GM21381 (cell line): ENCODE results near the gene KLHL2.
"Not testable (repeated sequence)": the region's sequence is repeated elsewhere in the genome, so short reads cannot be mapped to it uniquely, and the experiment has no call there.

Source experiments
- ATAC-seq: cut with Tn5 transposase; IDR thresholded peaks from one replicate; pipeline ENCODE4 v1.9.1; 2021; ENCODE audit warnings: mild to moderate bottlenecking, moderate library complexity; ENCODE audit not compliant: unreplicated experiment

Gene KLHL2

DNA sequence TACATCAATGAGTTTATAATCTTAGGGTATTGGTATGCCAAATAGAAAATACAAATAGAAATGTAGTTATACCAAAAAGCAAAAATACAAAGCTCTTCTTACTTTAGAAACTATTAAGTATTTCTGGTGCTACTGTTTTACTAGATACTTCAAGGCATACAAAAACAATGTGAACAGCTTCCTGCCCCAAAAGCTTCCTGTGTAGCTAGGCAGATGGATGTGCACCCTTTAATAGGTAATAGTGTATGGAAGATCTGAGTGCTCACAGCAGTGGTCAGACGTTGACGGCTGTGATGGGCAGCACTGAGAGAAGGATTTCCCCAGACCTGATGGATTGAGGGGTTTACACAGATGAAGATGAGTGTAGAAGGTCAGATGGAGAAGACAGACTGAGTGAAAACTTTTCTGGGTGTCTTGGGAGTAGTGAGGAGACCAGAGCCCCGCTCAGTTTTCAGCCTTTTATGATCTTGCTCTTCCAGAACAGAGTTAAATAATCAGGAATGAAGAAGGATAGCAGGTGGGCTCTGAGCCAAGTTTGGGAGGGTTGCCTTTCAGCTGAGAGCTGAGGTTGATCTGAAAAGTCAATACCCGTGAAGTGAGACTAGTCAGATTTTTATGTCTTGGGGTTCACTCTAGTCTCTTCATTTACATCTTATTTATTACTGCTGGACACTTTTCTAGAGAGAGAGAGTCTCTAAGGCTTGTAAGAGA is 22.3 kb downstream of the KLHL2 start:
- not testable (repeated sequence) for ATAC-seq

DNA sequence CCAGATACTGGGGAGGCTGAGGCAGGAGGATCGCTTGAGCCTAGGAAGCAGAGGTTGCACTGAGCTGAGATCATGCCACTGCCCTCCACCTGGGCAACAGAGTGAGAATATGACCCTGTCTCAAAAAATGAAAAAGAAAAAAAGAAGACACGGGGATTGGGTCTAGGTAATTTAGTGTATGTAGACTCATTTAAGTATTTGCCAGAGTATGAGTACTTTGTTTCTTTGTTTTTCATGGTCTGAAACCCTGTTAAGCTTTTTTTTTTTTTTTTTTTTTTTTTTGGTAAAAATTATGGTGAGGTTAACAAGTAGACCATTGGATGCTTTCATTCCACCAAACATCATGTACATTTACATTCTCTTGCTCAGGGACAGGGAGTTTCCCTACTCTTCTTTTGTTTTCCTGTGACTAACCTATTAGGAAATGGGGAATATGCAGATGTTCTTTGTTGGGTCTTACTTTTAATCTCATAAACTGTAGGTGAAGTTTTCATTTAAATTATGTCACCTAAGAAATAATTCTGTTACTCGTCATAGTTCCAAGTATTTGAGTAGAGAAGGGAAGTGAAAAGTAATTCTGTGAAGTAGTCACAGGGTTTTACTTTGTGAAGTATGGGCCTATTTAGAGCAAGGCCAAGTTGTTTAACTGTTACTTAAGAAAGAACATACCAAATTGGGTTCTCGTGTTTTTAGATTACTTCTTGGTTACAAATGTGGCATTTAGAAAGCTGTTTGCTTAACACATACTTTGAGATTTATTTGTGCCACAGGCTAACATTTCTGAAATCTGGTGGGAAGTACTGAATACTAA is 25.5 kb downstream of the KLHL2 start:
- not testable (repeated sequence) for ATAC-seq

DNA sequence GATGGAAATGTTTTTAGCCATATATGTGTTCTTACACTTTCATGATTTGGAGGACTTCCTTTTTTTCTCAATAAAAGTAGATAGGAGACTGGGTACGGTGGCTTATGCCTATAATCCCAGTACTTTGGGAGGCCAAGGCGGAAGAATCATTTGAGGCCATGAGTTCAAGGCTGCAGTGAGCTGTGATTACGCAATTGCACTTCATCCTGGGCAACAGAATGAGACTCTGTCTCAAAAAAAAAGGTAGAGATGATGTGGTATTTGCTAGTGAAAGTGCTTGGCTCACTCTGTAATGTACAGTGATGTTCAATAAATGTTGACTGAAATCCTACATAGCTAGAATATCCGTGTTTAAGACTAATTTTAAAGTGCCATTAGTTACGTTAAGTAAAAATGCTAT is 27.4 kb downstream of the KLHL2 start:
- no peak for ATAC-seq

DNA sequence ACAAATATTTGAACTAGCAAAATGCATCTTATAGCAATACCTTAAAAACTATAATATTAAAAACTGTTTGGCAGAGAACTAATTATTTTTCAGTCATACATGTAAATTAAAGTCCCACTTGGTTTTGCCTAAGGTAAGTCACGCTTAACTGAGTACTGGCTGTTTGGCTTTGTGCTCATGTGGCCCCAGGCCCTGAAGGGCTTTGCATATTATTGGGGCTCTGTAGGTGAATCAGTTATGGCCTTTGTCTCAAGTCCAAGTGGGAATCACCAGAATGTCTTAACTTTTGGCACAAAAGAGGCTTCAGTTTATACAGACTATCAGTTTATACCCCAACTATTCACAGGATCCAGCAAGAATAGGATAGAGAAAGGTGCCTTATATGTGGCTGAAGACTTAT is 29.5 kb downstream of the KLHL2 start:
- ATAC-seq, result not testable (repeated sequence)

DNA sequence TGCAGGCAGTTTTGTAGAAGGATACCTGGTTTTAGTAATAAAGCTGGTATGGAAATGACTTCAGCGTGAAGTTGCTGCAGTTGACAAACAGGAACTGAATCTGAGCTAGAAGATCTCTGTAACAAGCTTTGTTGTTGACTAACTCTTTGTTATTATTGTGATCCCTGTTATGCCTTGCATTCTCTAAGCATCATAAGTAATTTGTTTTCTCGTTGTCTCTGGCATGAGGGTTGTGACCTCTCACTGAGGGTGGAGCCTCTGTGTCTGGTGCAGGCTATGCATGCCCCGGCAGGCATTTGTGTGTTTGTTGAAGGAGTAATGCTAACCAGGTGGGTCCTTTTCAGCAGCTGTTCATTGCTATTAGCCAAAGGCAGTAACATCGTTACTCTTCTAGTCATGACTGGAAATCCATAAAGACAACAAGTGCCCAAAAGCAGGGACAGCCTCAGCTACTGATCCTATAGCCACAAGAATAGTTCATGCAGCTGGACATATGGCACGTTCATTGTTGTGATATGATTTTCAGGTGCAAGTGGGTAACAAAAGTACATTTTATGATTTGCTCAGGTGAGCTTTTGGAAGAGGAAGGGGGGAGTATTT is 30.8 kb downstream of the KLHL2 start:
- not testable (repeated sequence) for ATAC-seq

DNA sequence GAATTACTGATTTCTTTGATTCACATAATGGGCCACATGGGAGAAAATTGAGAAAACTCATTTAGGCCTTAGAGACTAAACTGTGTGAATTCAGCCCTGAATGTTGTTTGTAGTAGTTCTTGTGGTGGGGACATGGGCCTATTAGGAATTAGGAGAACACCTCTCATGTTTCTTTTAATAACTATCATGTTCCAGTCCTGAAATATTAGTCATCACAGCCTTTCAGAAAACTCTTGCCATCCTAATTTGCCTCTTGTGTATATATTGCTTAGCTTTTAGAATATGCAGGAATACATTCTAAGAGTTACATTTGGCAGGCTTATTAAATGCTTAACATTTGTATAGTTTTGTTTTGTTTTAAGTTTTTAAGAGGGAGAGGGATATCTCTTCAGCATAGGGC is 33.4 kb downstream of the KLHL2 start:
- not testable (repeated sequence) for ATAC-seq

DNA sequence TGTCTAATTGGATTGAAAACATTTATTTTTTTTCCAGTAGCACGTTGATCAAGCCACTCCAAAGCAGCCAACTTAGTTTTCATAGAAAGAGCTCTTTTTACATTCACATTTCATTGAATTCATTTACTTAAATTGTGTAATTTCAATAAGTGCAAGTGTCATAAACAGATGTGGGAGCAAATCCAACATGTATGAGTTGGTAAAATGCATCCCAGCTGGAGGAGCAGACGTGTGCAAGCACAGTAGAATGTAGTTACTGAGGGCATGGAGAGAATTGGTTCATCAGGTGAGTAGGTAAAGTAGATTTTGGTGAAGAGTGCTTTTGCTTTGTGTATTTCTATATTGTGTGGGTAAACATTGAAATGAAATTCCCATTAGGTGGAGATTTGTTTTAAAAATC is 36.8 kb downstream of the KLHL2 start:
- not testable (repeated sequence) for ATAC-seq

DNA sequence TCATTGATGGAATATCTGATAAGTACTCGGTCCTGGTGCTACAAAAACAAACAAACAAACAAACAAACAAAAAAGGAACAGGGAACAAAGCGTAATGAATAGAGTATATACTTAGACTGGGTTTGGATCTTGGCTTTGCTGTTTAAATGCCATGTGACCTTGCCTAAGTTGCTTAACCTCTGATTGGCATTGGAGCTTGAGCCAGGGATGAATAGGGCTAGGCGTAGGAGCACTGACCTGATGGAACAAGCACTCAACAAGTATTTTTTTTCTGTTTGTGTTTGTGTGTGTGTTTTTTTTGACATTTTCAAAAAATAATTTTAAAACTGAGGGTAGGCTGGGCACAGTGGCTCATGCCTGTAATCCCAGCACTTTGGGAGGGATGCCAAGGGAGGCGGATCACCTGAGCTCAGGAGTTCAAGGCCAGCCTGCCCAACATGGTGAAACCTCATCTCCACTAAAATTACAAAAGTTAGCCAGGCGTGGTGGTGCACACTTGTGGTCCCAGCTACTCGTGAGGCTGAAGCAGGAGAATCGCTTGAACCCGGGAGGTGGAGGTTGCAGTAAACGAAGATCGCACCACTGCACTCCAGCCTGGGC is 37.3 kb downstream of the KLHL2 start:
- ATAC-seq, result not testable (repeated sequence)

DNA sequence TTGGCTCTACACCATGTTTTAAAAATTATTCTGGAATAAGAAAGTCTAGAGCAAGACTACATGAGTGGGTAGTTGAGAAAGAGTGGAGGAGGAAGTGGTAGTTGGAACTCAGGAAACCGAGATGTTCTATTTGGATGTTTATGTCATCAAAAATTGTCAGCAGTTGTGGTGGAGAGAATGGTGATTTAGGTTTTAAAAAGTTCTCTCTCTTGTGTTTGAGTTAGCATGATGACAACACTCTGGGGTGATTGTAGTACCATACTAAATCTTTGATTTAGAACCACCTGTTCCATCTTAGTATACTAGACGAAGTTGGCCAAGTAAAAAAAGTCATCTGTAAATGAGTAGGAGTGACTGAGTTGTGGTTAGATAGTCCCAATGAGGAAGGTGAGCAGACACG is 40.7 kb downstream of the KLHL2 start:
- no peak for ATAC-seq

DNA sequence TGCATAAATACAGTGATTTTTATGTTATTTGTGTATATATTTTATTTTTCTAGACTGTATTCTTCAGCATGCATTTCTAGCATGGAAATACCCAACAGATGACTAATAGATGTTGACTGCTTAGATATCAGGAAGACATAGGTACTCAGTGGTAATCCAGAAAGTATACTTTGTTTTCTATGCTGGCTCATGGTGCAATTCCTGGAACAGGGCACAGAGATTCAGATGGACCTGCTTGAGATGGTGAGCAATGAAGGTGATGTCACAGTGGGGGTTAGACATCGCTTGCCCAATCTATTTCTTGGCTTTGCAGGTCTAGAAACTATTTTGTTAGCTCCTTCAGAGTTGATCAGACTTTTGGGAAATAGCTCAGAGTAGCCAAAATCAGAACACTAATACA is 41.5 kb downstream of the KLHL2 start:
- not testable (repeated sequence) for ATAC-seq

DNA sequence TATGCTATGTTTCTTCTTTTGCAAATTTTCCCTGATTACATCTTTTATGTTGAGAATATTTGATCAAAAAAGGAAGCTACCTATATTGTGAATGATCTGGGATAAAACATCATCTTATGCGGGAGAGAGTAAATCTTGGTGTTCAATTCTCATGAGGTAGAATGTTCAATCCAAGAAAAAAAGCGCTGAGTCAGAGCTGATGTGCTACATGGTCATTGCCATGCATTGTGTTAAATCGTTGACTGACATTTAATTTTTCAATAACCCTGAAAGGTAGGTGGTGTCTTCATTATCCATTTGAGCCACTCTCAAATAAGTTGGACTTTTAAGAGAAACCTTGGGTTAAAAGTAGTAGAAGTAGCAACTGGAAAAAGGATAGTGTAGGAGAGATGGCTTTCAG is 47.4 kb downstream of the KLHL2 start:
- ATAC-seq, result not testable (repeated sequence)

DNA sequence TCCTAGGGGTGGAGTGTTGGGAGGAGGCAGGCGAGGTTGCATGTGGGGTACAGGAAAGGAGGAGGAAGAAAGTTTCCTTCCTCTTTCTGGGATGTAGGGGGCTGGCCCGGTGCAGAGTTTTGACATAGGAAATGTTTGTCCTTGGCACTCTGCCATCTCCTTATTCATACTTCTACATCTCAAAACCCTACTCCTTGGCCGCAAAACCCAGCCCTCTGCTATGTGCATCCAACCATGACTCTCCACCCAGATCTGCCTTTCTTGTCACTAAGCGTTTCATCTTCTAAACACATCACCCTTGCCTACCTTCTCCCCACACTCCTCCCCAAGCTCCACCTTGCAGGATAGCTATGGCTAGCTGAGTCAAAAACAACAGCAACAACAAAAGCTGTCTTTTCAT is 48.1 kb downstream of the KLHL2 start:
- peak; percentile 97 for ATAC-seq

DNA sequence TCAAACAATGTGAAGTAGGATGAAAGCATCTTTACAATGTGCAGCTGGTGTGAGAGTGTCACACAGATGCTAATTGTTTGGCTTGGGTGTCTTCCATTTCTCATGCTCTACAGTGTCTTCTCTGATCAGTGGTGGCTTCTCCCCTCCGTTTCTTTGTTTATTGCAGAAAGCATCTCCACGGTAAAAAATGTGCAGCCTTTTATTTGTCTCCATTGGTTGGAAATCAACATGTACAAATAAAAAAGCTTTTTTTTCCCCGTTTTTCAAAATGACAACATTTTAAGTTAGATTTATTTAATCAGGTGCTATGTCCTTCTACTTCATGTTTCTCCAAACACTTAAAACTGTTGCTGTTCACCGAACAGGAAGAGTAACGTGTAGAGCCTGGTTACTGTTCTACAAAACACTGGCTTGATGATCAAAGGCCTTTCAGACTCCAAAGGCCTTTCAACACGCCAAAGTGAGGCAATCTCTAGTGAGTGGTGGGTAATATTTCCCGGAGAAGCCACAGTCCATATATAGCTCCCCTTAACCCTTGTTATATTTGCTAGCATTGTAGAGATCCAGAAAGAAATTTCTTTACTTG is 48.8 kb downstream of the KLHL2 start:
- ATAC-seq, result not testable (repeated sequence)

DNA sequence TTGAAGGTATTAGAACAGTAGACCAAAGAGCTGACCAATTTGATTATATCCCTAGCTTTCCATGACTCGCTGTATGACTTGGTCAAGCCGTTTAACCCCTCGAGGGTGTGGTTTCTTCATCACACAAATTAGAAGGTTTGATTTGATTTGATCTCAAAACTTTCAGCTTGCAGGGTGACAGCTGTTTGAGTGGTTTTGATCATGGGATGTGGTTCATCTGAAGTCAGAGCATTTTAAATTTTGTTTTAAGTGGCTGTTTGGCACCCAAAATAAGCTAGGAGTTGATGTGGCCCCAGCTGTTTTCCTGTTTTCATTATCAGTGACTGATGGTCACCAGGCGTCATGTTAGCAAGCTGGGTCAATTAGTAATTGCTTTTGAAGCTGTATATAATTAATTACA is 52.4 kb downstream of the KLHL2 start:
- ATAC-seq, result not testable (repeated sequence)

DNA sequence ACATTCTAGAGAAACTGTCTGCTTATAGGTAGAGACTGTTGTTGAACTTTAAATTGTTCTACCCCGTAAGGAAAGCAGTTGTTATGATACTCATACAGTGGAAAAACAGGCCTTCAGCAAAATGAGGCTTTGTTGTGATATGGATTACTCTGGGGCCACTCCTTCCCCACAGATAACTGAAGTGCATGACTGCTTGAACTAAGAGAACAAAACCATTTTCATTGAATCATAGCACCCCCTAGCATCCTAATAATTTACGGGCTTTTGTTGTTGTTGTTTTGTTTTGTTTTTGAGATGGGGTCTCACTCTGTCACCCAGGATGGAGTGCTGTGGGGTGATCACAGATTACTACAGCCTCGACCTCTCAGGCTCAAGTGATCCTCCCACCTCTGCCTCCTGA is 54.9 kb downstream of the KLHL2 start:
- ATAC-seq, result not testable (repeated sequence)

DNA sequence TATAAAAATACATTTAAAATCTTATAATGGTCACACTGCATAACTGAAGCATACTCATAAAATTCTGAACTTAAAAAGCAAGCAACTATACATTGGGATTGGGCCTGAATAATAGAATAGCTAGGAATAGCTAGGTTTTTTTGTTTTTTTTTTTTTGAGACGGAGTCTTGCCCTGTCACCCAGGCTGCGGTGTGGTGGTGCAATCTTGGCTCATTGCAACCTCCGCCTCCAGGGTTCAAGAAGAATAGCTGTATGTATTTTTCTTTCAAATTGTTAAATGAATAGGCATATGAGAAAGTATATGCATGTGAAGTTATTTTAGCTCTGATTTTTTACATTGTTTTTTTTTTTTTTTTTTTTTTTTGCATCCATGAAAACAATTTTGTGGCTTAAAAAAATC is 56.1 kb downstream of the KLHL2 start:
- ATAC-seq, result not testable (repeated sequence)

DNA sequence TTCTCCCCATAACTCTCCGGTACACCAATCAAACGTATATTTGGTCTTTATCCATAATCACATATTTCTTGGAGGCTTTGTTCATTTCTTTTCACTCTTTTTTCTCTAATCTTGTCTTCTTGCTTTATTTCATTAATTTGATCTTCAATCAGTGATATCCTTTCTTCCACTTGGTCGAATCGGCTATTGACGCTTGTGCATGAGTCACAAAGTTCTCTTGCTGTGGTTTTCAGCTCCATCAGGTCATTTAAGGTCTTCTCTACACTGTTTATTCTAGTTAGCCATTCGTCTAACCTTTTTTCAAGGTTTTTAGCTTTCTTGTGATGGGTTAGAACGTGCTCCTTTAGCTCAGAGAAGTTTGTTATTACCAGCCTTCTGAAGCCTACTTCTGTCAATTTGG is 62.6 kb downstream of the KLHL2 start:
- not testable (repeated sequence) for ATAC-seq

DNA sequence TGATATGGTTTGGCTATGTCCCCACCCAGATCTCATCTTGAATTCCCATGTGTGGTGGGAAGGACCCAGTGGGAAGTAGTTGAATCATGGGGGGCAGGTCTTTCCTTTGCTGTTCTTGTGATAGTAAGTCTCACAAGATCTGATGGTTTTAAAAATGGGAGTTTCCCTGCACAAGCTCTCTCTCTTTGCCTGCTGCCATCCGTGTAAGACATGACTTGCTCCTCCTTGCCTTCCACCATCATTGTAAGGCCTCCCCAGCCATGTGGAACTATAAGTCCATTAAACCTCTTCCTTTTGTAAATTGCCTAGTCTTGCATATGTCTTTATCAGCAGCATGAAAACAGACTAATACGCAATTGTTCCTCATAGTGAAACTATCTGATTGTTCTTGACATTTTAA is 66.1 kb downstream of the KLHL2 start:
- ATAC-seq, result not testable (repeated sequence)

DNA sequence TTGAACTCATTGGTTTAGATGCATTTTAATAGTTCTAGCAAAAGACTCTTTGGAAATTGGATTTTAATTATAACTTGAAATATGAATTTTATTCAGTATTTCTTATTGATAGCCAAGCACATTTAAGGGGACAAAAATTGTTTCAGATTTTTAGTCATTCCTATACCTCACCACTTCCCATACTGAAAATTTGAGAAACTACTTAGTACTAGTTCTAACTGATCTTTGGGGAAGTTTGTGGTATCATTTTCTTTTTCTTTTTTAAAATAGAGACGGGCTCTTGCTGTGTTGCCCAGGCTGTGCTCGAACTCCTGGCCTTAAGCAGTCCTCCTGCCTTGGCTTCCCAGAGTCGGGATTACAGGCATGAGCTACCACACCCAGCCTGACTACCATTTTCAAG is 68.0 kb downstream of the KLHL2 start:
- ATAC-seq, result peak; percentile 58

DNA sequence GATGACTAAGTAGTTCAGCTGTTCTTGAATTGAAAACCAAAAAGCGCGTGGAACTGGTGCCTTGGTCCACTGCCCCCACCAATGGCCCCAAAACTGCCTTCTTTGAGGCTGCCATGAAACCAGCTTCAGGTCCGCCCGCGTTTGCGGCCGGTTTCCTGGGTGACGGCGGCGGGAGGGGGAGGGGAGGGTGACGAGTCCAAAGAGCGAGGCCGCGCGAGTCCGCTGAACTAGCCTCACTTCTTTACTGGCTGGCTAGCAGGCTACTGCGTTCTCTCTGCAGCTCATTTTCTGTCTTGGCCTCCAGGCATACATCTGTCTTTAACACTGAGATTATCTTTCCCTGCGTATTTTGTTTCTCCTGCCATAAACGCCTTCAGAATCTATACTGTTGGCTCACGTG is 72.2 kb downstream of the KLHL2 start:
- not testable (repeated sequence) for ATAC-seq

DNA sequence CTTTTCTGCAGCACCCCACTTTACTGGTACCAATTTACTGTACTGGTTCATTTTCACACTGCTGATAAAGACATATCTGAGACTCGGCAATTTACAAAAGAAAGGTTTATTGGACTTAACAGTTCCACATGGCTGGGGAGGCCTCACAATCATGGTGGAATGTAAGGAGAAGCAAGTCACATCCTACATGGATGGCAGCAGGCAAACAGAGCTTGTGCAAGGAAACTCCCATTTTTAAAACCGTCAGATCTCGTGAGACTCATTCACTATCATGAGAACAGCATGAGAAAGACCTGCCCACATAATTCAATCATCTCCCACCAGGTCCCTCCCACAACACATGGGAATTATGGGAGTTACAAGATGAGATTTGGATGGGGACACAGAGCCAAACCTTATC is 77.3 kb downstream of the KLHL2 start:
- ATAC-seq, result not testable (repeated sequence)
